SK-N-MC (cell line): Measurements from ENCODE around the gene OTOF.

Experiments
- EZH2 ChIP-seq: fragments of 200-600 bp; sonication (generic); IDR thresholded peaks from one replicate; pipeline ENCODE4 v1.6.1; 2017; ENCODE audit warnings: antibody characterized with exemption
- POLR2AphosphoS5 ChIP-seq: IDR thresholded peaks from 2 replicates; pipeline ENCODE4 v1.6.1; 2012; ENCODE audit warnings: mild to moderate bottlenecking, low read depth, low read length, borderline replicate concordance

GRCh38 chr2:26460613-26461031 lies 17.3 kb downstream of the OTOF start:
- TF ChIP-seq POLR2AphosphoS5 (no peak), EZH2 (no peak)
